ENCODE data around the gene LSAMP. TPM values are rescaled to one million over a fixed set of nuclear protein-coding genes. Genes with fewer than 3 reads are reported as not detected.

LSAMP gene
- total and polyA plus RNA-seq, 2 of the 8 experiments (the other 6 are each of a cell fraction or from before 2014, with no cell fraction given), result 1.8 to 5.7 TPM

DNA sequence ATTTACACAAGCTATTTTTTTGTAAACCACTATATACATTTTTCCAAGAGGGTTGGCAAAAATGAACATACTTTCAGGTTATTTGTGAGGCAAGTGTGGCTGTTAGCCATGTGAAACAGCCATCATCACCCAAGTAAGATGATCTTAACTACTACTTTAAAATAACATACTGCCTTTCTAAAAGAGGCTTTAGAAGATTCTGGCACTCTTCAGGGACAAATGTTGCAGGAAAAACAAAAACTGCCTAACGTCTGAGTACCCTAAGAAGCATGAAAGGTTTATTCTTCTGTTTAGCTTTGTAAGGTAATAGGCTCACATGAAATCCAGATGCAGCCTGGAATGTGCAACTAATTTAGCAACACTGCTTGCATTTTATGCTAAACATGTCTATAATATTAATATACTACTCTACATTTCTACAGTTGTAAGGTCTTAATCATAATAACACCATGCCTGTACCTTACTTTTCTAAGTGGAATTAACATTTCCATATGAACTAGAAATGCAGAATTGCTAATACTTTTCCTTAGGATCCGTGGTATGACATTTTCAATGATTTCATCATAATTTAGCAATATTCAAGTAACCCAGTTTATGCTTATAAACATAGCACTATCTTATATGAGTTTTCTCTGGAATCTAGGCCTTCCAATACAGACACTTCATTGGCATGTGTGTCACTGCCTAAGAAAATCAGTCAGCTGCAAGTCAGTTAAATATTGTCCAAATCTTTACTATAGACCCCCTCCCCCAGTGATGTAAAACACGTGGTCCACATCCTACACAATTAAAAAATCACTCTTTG is 4.5 kb upstream of the LSAMP start (continued):
- no peak for TF ChIP-seq ATF3 (IDR thresholded peaks at IDR 0.05; ENCODE audit: insufficient read depth, low read depth, low read length)
- TF ChIP-seq EZH2 (IDR thresholded peaks at IDR 0.05; ENCODE audit: low read depth, low read length, severe bottlenecking), result no peak
- no peak for TF ChIP-seq POLR2AphosphoS5 (IDR thresholded peaks at IDR 0.05; ENCODE audit: low read depth, low read length)
- TF ChIP-seq RNF2 (IDR thresholded peaks at IDR 0.05; ENCODE audit: borderline replicate concordance, low read depth, low read length, missing control alignments, poor library complexity, severe bottlenecking), result no peak
- TF ChIP-seq TAF7 (optimal IDR thresholded peaks at IDR 0.05; ENCODE audit: borderline replicate concordance, low read depth, low read length), result no peak

All from H1 (cell line).